A673 (cell line): ENCODE measurements around the gene MAGI1. TPM values are rescaled to one million over a fixed set of nuclear protein-coding genes. Genes with fewer than 3 reads are reported as not detected.

Experiments used
- BruUV-seq: library from RNA; stranded (reverse); fragments of 400-500 nt; replicated peaks from 2 replicates; lab custom pipeline; 2021; lab: Mats Ljungman, UMichigan
- CTCF ChIA-PET: fragments of 300-600 bp; sonication (Branson Sonifier 250); formaldehyde crosslinking; loops from one replicate; lab custom pipeline; 2022; ENCODE audit warnings: antibody characterized with exemption; lab: Charles Lee
- POLR2A ChIA-PET: fragments of 300-600 bp; sonication (Branson Sonifier 250); formaldehyde crosslinking; loops from one replicate; lab custom pipeline; 2022; ENCODE audit warnings: antibody characterized with exemption; ENCODE audit not compliant: low non-redundant PET; lab: Charles Lee
- DNase-seq: peaks from one replicate; pipeline ENCODE4 v3.0.0-alpha.2; 2015; ENCODE audit warnings: low spot score
- H3K27ac ChIP-seq: fragments of 200-600 bp; sonication (generic); 2 replicates; pipeline ENCODE4 v1.5.1; 2016; ENCODE audit warnings: mixed run types, low read depth, mild to moderate bottlenecking, mixed read lengths, antibody characterized with exemption, low read length; ENCODE audit not compliant: poor library complexity, severe bottlenecking
- H3K27me3 ChIP-seq: fragments of 200-600 bp; sonication (generic); replicated peaks from 2 replicates; pipeline ENCODE4 v1.6.1; 2017; ENCODE audit warnings: mixed run types, low read depth, mild to moderate bottlenecking, mixed read lengths, antibody characterized with exemption, low read length; ENCODE audit not compliant: insufficient read depth, poor library complexity
- H3K36me3 ChIP-seq: fragments of 200-600 bp; sonication (generic); 2 replicates; pipeline ENCODE4 v1.6.1; 2016; ENCODE audit warnings: mixed run types, mild to moderate bottlenecking, mixed read lengths, antibody characterized with exemption, low read length; ENCODE audit not compliant: insufficient read depth, poor library complexity, severe bottlenecking
- H3K4me1 ChIP-seq: fragments of 200-600 bp; sonication (generic); 2 replicates; pipeline ENCODE4 v1.6.1; 2017; ENCODE audit warnings: mixed run types, mild to moderate bottlenecking, mixed read lengths, antibody characterized with exemption, low read length; ENCODE audit not compliant: insufficient read depth, poor library complexity, severe bottlenecking
- H3K4me3 ChIP-seq: fragments of 200-600 bp; sonication (generic); 2 replicates; pipeline ENCODE4 v1.5.1; 2016; ENCODE audit warnings: low read depth, mixed run types, mild to moderate bottlenecking, mixed read lengths, low read length; ENCODE audit not compliant: poor library complexity, severe bottlenecking
- H3K9me3 ChIP-seq: fragments of 200-600 bp; sonication (generic); 2 replicates; pipeline ENCODE4 v1.6.1; 2016; ENCODE audit warnings: mixed run types, low read depth, mild to moderate bottlenecking, mixed read lengths, antibody characterized with exemption, low read length; ENCODE audit not compliant: poor library complexity, severe bottlenecking
- EZH2 ChIP-seq: fragments of 200-600 bp; sonication (generic); IDR thresholded peaks from 2 replicates; pipeline ENCODE4 v1.6.1; 2017; ENCODE audit warnings: borderline replicate concordance, low read depth, mild to moderate bottlenecking, mixed read lengths, antibody characterized with exemption, low read length; ENCODE audit not compliant: poor library complexity, severe bottlenecking
- intact Hi-C: fragments of 100-400 bp; cut with micrococcal nuclease; formaldehyde crosslinking; loops from one replicate; pipeline ENCODE4 v1.10.0; 2022; ENCODE audit not compliant: unreplicated experiment
- total RNA-seq: library from RNA; stranded (reverse); gene quantifications from 2 replicates; pipeline ENCODE4 v1.2.3, GENCODE V29; 2021
- TF ChIP-seq, protein P1 (sequence below): fragments of 300-800, 200-600 bp; sonication (generic); conservative IDR thresholded peaks from 2 replicates; pipeline ENCODE4 v1.5.1; 2017; ENCODE audit warnings: low read depth, mild to moderate bottlenecking, antibody characterized with exemption, low read length, moderate library complexity, mixed read lengths

The MAGI1 gene
- total RNA-seq, 1 experiment from 2014 or later = 30.5 TPM

DNA sequence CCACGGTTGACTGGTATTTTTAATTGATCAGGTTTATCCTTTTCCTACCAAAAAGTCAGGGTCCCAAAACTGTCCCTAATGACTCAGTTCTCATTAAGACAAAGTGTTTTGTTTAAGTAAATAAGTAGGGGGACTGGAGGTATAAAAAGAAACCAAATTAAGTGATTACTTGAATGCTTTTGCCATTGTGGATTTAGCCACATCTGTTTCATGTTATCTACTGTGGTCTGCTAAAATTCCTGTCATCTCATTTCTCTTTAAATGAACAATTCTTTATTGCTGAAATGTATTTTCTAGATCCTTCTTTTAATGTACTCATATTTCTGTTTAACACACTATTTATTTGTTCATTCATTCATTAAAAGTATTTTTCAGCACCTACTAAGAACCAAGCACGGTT is 725.1 kb downstream of the MAGI1 start:
- Histone ChIP-seq H3K36me3 (no peaks in the 10 kb centered on the region), H3K27me3 (no peaks in the 10 kb centered on the region), H3K9me3 (no peaks in the 10 kb centered on the region), H3K4me3 (no peak overlapping the region), H3K27ac (no peak overlapping the region), H3K4me1 (no peaks in the 10 kb centered on the region)
- intact Hi-C loops = no loop called here
- BruUV-seq = no TSS peak
- POLR2A ChIA-PET = no interaction called here
- TF ChIP-seq EZH2 = no peak
- TF ChIP-seq, protein P1, sequence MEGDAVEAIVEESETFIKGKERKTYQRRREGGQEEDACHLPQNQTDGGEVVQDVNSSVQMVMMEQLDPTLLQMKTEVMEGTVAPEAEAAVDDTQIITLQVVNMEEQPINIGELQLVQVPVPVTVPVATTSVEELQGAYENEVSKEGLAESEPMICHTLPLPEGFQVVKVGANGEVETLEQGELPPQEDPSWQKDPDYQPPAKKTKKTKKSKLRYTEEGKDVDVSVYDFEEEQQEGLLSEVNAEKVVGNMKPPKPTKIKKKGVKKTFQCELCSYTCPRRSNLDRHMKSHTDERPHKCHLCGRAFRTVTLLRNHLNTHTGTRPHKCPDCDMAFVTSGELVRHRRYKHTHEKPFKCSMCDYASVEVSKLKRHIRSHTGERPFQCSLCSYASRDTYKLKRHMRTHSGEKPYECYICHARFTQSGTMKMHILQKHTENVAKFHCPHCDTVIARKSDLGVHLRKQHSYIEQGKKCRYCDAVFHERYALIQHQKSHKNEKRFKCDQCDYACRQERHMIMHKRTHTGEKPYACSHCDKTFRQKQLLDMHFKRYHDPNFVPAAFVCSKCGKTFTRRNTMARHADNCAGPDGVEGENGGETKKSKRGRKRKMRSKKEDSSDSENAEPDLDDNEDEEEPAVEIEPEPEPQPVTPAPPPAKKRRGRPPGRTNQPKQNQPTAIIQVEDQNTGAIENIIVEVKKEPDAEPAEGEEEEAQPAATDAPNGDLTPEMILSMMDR = no peak
- CTCF ChIA-PET = no interaction called here
- DNase-seq = no peak

DNA sequence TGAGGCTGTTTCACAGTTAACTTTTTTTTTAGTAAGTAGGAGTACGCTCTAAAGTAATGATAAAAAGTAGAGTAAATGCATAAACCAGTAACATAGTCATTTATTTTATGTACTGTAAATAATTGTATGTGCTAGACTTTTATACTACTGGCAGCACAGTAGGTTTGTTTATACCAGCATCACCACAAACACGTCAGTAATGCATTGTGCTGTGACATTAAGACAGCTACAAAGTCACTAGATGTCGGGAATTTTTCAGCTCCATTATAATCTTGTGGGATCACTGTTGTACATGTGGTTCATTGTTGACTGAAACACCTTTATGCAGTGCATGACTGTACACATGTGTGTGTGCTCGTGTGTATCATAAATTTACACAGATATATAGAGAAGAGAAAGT is 732.9 kb downstream of the MAGI1 start:
- H3K36me3 ChIP-seq = no peaks in the 10 kb centered on the region
- ChIA-PET CTCF (no interaction called here), POLR2A (no interaction called here)
- no peak for TF ChIP-seq EZH2
- TF ChIP-seq, protein P1 = no peak
- intact Hi-C loops = no loop called here
- H3K27ac ChIP-seq = no peak overlapping the region
- DNase-seq = no peak
- no TSS peak for BruUV-seq
- no peak overlapping the region for H3K4me3 ChIP-seq
- H3K27me3 ChIP-seq = no peaks in the 10 kb centered on the region
- no peaks in the 10 kb centered on the region for H3K4me1 ChIP-seq
- H3K9me3 ChIP-seq = no peaks in the 10 kb centered on the region

Other genes starting within 250 kb of the MAGI1 start
- gene SLC25A26, start 182.1 kb upstream of the MAGI1 start, total RNA-seq = 8.9 and 10.7 TPM in 2 replicates